ENCODE measurements around the gene SV2B. TPM values are rescaled to one million over a fixed set of nuclear protein-coding genes. Genes with fewer than 3 reads are reported as not detected.
A peak's percentile ranks its signal among the peaks of the same experiment; 100 is the strongest.
"Not testable (repeated sequence)": the region's sequence is repeated elsewhere in the genome, so short reads cannot be mapped to it uniquely, and the experiment has no call there.

Gene SV2B, protein sequence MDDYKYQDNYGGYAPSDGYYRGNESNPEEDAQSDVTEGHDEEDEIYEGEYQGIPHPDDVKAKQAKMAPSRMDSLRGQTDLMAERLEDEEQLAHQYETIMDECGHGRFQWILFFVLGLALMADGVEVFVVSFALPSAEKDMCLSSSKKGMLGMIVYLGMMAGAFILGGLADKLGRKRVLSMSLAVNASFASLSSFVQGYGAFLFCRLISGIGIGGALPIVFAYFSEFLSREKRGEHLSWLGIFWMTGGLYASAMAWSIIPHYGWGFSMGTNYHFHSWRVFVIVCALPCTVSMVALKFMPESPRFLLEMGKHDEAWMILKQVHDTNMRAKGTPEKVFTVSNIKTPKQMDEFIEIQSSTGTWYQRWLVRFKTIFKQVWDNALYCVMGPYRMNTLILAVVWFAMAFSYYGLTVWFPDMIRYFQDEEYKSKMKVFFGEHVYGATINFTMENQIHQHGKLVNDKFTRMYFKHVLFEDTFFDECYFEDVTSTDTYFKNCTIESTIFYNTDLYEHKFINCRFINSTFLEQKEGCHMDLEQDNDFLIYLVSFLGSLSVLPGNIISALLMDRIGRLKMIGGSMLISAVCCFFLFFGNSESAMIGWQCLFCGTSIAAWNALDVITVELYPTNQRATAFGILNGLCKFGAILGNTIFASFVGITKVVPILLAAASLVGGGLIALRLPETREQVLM
- under 0.01 and 0.52 TPM in 2 replicates for total RNA-seq

GRCh38 chr15:91099995-91100813 lies at the start of gene SV2B:
Gene SV2B (plus strand): TSS chr15:91100257. CDS start chr15:91226264, 126,007 bp downstream.
- peak; percentile 6 for DNase-seq (ENCODE audit: low read depth)

DNA sequence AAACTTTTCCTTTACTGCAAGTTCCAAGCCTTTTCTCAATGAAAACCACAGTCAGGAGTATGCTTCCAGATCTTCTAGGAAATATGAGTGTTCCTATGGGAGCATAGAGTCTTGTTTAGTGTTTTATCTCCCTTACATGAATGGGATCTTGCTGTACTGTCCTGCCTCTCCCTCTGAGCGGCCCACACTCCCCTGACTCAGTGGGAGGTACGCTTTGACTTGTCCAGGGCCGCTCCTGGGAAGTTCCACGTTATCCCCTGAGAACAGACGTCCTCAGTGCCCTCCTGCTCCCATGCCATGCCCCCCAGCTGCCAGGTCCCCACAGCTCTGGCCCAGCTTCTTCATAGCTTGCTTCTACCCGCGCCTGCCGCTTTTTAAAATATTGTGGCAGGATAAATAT lies 48.8 kb upstream of the SV2B start:
- DNase-seq (ENCODE audit: low read depth): no peak

DNA sequence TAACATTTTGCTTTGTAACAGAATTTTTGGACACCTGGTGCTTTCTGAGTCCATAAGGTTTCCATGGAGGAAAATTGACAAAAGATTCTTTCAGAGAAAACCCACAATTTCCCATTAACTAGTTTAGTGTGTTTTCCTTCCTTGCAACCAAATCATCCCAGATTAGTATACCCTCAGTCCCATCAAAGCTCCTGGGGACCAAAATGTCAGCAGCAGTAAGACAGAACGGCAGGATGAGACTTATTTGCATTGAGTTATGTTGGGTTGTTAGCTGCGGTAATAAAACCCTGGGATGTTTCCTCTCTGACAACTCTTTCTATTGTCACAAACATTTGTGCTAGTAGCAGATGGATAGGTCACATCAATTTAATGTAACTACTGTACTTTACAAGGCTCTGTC lies 45.2 kb upstream of the SV2B start:
- no peak for DNase-seq (ENCODE audit: low read depth)

DNA sequence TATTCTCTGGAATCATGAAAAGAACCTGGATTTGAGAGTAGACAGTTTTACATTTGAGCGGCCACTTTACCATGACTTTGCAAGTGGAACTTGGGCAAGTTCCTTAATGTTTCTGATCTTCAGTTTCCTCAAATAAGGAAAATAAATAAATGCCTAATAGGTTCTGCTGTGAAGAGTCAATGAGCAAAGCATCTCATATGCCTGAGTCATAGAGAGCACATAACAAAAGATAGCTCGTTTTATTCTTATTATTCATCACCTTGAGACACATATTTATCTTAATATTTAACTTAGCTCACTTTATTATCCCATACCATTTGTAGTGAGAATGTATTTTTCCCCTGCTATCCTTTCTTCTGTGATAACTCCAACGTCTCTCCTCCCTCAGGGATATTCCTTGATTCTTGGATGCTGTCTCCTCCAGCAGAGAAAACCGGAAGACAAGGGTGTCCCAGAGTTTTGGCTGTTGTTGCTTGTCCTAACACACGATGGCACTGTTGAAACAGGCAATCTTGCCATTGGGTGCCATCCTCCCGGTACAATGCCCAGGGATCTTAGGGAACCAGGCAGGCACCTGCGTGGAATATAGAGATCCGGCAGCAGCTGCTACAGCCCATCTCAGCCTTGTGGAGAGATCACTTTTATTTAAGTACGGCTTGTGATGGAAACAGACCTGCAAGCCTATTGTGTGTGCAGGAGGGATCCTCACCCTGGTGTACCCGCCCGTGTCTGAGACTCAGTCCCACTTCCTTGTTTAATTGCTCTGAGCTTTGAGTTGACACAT lies 44.3 kb upstream of the SV2B start:
- peak; percentile 52 for DNase-seq (ENCODE audit: low read depth)

DNA sequence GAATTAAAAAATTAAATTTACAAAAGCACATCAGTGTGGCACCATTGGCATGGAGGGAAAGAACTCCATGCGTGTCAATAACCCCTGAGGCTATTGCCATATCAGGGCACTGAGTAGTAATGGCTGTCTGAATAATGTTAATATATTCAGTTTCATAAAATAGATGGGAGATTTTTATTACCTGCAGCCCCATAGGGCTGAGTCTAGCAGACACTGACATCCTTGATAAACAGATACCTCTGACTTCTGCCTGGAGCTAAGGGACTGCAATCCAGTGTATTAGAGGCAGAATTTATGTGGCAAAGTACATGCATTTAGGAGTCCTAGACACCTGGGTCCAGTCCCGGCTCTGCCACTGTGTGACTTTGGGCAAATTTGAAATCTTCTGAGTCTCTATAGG lies 38.8 kb upstream of the SV2B start:
- no peak for DNase-seq (ENCODE audit: low read depth)

- no peak for DNase-seq (ENCODE audit: low read depth)
These were observed 38.1 kb upstream of the SV2B start for GRCh38 chr15:91061997-91062396.

DNA sequence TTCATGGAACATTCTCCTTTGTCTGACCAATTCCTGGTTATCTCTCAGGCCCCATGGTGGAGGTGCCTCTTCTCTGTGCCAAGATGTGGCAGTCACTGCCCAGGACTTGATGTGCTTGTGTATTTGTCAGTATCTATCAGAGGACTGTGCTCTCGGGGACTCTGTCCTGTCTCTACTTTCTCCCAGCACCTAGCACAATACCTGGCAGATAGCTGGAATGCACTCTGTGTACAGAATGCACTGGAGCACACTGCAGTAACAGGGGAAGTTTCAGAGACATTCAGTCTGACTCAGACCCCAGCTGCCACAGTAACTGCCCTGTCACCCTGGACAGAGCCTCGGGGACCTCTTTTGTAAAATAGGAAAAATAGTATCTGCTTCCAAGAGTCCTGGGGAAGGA lies 34.6 kb upstream of the SV2B start:
- no peak for DNase-seq (ENCODE audit: low read depth)

GRCh38 chr15:91067036-91067435 lies 33.0 kb upstream of the SV2B start:
- DNase-seq (ENCODE audit: low read depth): peak; percentile 5

DNA sequence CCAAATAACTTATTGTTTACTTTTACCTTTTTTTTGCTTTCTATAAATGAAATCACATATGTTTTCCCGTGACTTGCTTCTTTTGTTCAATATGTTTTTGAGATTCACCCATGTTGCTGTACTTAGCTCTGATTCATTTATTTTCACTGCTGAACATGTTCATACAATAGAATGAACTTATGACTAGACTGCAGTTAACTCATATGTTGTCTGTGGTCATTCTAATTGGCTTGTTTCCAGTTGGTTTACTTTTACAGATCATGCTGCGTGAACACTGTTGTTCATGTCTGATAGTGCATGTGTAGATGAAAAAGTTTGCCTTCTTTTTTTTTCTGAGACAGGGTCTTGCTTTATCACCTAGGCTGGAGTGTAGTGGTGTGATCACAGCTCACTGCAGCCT lies 31.6 kb upstream of the SV2B start:
- DNase-seq (ENCODE audit: low read depth): no peak

DNA sequence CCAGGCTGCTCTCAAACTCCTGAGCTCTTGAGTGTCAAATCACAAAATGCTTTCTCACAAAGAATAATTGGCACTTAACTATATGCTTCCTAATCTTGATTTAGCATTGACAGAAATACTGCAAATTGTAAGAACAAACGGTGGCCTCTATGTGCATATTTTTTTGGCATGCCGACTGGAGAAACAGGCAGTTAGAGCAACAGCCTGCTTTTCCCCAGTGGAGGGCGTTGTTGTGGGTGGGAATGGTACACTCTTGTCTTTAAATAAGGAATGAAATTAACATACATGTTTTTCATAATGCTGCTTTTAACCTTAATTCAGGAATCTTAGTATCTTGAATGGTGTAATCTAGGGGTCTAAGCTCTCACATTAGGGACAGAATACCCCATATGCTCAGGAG lies 31.1 kb upstream of the SV2B start:
- DNase-seq (ENCODE audit: low read depth): no peak

DNA sequence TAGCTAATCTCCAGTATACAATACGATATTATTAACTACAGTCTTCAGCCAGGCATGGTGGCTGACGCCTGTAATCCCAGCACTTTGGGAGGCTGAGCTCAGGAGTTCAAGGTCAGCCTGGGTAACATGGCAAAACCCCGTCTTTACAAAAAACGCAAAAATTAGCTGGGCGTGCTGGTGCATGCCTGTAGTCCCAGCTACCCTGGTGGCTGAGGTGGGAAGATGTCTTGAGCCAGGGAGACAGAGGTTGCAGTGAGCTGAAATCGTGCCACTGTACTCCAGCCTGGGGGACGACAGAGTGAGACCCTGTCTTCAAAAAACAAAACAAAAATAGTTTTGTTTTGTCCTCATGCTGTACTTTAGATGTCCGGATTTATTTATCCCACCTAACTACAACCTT lies 29.2 kb upstream of the SV2B start:
- DNase-seq (ENCODE audit: low read depth): no peak

GRCh38 chr15:91072161-91072560 lies 27.9 kb upstream of the SV2B start:
- no peak for DNase-seq (ENCODE audit: low read depth)

GRCh38 chr15:91073077-91073476 lies 27.0 kb upstream of the SV2B start:
- DNase-seq (ENCODE audit: low read depth): no peak

DNA sequence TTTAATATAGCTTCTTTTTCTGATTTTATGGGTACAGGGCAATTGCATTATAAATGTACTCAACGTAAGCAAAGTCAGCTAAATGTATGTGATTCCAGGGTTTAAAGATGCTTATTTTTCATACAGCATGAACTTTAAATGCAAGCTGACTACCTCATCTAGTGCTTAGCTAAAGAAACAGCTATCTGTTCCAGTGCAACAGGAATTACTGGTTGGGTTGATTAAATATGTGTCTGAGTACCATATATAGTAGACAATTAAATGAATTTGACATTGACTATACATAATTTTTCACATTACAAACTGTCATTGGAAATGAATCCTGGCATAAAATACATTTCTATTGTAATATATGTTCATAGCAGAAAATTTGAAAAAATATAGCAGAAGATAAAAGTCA lies 26.3 kb upstream of the SV2B start:
- DNase-seq (ENCODE audit: low read depth): no peak

DNA sequence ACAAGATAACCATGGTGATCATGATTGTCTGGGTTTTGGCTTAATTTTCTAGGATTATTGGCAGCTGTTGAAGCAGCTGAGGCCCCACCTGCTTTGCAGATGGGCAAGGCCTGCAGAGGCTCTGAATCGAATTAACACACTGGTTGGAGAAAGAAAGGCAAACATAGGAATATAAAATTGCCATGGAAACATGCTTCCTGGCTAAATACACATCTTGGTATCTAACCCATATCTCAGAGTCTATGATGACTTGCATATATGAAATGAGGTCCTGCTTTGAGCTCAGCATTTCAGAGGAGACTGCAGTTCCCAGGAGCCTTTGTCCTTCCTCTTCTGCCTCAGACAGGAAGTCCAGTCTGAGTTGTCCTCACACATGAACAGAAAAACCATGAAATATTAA lies 24.3 kb upstream of the SV2B start:
- DNase-seq (ENCODE audit: low read depth): no peak

- no peak for DNase-seq (ENCODE audit: low read depth)
These were observed 23.0 kb upstream of the SV2B start for GRCh38 chr15:91077029-91077428.

DNA sequence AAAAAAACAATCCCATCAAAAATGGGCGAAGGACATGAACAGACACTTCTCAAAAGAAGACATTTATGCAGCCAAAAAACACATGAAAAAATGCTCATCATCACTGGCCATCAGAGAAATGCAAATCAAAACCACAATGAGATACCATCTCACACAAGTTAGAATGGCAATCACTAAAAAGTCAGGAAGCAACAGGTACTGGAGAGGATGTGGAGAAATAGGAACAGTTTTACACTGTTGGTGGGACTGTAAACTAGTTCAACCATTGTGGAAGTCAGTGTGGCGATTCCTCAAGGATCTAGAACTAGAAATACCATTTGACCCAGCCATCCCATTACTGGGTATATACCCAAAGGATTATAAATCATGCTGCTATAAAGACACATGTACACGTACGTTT lies 6.2 kb upstream of the SV2B start:
- not testable (repeated sequence) for DNase-seq (ENCODE audit: low read depth)

DNA sequence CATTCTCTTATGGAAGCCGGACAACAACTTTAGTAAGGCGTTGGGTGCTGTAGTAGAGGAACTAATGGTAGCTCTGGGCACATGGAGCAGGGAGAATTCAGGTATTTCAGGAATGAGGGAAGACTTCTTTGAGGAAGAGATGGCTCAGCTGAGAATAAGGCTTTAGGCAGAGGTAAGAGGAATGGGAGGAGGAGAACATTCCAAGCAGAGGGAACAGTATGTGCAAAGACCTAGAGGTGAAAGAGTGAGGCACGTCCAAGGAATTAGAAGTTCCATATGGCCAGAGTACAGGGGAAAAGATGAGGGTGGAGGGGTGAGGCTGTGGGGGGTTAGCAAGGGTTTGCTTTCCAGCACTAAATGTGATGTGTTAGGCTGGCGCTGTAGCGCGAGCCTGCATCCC lies 1.6 kb upstream of the SV2B start:
- DNase-seq (ENCODE audit: low read depth): no peak

DNA sequence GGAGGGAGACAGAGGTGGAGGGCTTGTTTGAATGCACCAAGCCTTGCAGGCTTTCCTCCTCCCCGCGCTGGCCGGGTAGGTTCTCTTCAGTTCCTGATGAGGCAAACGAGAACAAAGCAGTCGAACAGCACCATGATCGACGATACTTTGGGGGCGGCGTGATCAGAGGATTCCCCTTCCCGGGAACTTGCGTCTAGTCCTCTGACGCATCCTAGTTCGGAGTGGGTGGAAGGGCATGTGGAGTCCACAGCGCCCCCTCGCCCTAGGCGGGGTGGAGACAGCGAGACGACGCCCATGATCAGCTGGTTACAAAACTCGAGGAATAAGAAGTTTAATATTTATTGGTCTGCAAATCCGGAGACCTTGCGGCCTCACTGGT lies 452 bp upstream of the SV2B start:
- no peak for DNase-seq (ENCODE audit: low read depth)

DNA sequence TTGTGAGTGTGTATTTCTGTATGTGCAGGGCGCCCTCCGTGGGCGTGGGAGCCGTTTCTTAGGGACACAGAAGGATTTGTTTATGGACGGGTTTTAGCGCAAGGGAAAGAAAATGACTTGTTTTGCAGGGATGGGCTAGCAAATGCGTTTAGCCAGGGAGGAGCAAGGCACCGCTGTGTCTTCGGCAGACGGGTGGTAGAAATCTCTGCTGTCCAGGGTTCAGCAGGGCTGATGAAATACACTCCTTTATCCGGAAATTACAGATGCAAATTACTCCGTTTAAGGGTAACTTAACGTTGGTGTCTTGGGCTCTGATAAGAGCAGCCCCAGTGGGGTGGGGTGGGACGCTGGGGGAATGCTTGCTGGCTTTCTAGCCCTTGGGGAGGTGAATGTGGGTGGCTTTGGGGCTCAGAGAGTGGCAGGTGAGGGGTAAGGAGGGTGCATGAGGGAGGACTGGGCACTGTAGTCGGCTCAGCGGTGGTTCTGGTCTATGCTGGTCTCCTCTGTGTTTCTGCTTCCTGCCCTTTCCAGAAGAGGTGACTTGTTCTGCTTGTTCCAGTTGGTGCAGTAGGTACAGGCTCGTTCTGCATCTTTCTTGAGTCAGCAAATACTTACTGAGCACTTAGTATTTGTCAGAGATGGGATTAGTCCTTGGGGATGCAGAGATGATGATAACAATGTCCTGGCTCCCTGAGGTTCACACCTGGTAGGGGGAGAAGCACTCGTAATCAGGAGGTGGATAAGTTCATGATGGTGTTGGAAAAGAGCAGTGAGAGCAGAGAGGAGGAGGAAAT lies 954 bp downstream of the SV2B start:
- no peak for DNase-seq (ENCODE audit: low read depth)

DNA sequence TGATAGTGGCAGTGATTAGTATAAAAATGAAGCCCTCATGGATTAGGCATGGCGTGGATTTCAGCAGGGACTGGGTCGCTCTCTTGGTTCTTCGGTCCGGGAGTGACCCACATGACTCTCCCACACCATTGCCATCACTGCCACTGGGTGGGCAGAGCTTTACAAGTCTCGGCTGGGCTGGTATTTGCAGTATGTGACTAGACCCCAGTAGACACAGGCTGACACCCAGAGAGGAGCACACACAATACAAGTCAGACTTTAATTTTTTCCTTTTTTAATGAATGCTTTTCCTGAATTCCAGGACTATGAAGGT lies 1.5 kb downstream of the SV2B start:
- no peak for DNase-seq (ENCODE audit: low read depth)

All from renal cortical epithelial cell (primary cell).